BJ (cell line): ENCODE results near the gene TECPR2. TPM values are rescaled to one million over a fixed set of nuclear protein-coding genes. Genes with fewer than 3 reads are reported as not detected.

Experiments
- CTCF ChIA-PET: fragments of 350-600 bp; formaldehyde crosslinking; extraction: SDS; loops from one replicate; lab custom pipeline; 2021; ENCODE audit warnings: antibody characterized with exemption, inconsistent platforms; lab: Yijun Ruan, JAX
- POLR2A ChIA-PET: fragments of 300-600 bp; sonication (Branson Sonifier 250); formaldehyde crosslinking; extraction: SDS; loops from one replicate; lab custom pipeline; 2021; ENCODE audit warnings: antibody characterized with exemption; lab: Charles Lee
- DNase-seq: peaks from one replicate; pipeline ENCODE4 v3.0.0-alpha.2; 2011; ENCODE audit warnings: low read depth
- H3K27me3 ChIP-seq: 2 replicates; pipeline ENCODE4 v1.6.0; 2011; ENCODE audit warnings: low read length; ENCODE audit not compliant: control insufficient read depth, insufficient read depth
- H3K36me3 ChIP-seq: 2 replicates; pipeline ENCODE4 v1.5.1; 2011; ENCODE audit warnings: low read length; ENCODE audit not compliant: control insufficient read depth, insufficient read depth
- H3K4me3 ChIP-seq: 2 replicates; pipeline ENCODE4 v1.5.1; 2011; ENCODE audit warnings: low read depth, mild to moderate bottlenecking, control low read depth, low read length
- CTCF ChIP-seq: IDR thresholded peaks from 2 replicates; pipeline ENCODE4 v1.5.1; 2011; ENCODE audit warnings: low read depth, mild to moderate bottlenecking, control low read depth, inconsistent platforms, low read length, moderate library complexity; ENCODE audit not compliant: insufficient read depth
- polyA plus RNA-seq: library from polyadenylated mRNA; depleted of rRNA; stranded (reverse); fragments of >200 nt; gene quantifications from 2 replicates; pipeline ENCODE4 v1.2.3, GENCODE V29; 2011

The TECPR2 gene
- polyA plus RNA-seq, 1 experiment, result 11.7 TPM

- ChIA-PET CTCF (interaction anchor here (0.6 kb wide), 1 partner anchor 39 kb away, joined by 3 read pairs; no protein-coding TSS in a partner anchor), POLR2A (no interaction called here)
- TF ChIP-seq CTCF, result no peak
Measured at GRCh38 chr14:102373110-102373509, 10.4 kb downstream of the TECPR2 start.

GRCh38 chr14:102374264-102374663 is 11.5 kb downstream of the TECPR2 start:
- Histone ChIP-seq H3K4me3 (no peak overlapping the region), H3K27me3 (no peaks in the 10 kb centered on the region), H3K36me3 (peaks cover 6% of the 10 kb centered on the region)
- POLR2A ChIA-PET, result no interaction called here
- TF ChIP-seq CTCF, result no peak
- DNase-seq, result no peak
- CTCF ChIA-PET, result no interaction called here

More at GRCh38 chr14:102373110-102373509, 10.4 kb downstream of the TECPR2 start:
- peaks cover 4% of the 10 kb centered on the region for H3K36me3 ChIP-seq
- DNase-seq, result no peak
- H3K4me3 ChIP-seq, result no peak overlapping the region
- no peaks in the 10 kb centered on the region for H3K27me3 ChIP-seq

- H3K27me3 ChIP-seq, result no peaks in the 10 kb centered on the region
- POLR2A ChIA-PET, result no interaction called here
- CTCF ChIA-PET, result interaction anchor here (0.6 to 1.1 kb wide), 2 partner anchors 8 to 9 kb away, joined by 3 read pairs; no protein-coding TSS in a partner anchor
- TF ChIP-seq CTCF, result no peak
- peaks cover 7% of the 10 kb centered on the region for H3K36me3 ChIP-seq
- no peak for DNase-seq
- H3K4me3 ChIP-seq, result no peak overlapping the region
Measured at GRCh38 chr14:102375119-102375518, 12.4 kb downstream of the TECPR2 start.

- no peaks in the 10 kb centered on the region for H3K27me3 ChIP-seq
- H3K36me3 ChIP-seq, result peaks cover 7% of the 10 kb centered on the region
- TF ChIP-seq CTCF, result no peak
- ChIA-PET POLR2A (no interaction called here), CTCF (interaction anchor here (0.6 kb wide), 1 partner anchor 8 kb away, joined by 3 read pairs; no protein-coding TSS in a partner anchor)
- H3K4me3 ChIP-seq, result no peak overlapping the region
- DNase-seq, result no peak
Measured at GRCh38 chr14:102377696-102378095, 15.0 kb downstream of the TECPR2 start.

GRCh38 chr14:102378830-102379229 is 16.1 kb downstream of the TECPR2 start:
- CTCF ChIA-PET, result no interaction called here
- Histone ChIP-seq H3K4me3 (no peak overlapping the region), H3K36me3 (peaks cover 7% of the 10 kb centered on the region), H3K27me3 (no peaks in the 10 kb centered on the region)
- no peak for DNase-seq
- TF ChIP-seq CTCF, result no peak
- POLR2A ChIA-PET, result no interaction called here
